ENCODE measurements around the gene USP54. TPM values are rescaled to one million over a fixed set of nuclear protein-coding genes. Genes with fewer than 3 reads are reported as not detected.
A peak's percentile ranks its signal among the peaks of the same experiment; 100 is the strongest.

The USP54 gene
- total and polyA plus RNA-seq, 2 of the 13 experiments (the other 11 are each of a cell fraction or from before 2014, with no cell fraction given) = 18.1 to 25.0 TPM

DNA sequence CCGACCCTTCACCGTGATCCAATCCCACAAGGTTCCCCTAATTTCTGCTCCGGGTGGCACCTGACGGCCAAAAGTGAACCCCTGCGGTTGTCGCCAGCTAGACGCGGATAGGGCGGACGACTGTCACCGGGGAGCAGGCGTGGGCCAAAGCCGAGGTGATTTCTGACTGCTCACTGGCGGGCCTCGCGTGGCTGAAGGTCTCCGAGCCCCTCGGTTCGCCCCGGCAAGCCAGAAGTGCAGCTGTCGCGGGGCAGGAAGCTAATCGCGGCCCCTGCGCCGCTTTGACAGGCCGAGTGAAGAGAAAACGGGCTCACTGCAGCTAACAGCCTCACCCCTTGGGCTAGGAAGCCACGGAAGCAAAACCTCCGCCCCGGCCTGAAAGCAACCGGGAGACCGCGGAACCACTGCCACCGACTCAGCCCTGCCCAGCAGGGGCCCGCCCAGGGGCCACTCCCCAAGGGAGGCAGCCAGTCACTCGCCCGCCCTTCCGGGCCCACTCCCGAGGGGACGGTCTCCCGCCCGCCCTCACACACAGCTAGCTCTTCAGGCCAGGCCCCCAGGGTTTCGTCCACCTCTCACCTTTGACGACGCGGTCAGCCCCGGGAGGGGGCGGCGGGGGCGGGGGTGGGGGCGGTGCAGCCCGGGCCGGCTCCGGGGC is 95.8 kb downstream of the USP54 start (continued):
- peak; percentile 32; the same call in 1 of the 2 replicates for TF ChIP-seq ZBTB38 (CRISPR knock-in tag; IDR thresholded peaks at IDR 0.05)
- peak; percentile 27; the same call in 1 of the 2 replicates for TF ChIP-seq ZNF124 (CRISPR knock-in tag; IDR thresholded peaks at IDR 0.05)
- TF ChIP-seq, protein P1, sequence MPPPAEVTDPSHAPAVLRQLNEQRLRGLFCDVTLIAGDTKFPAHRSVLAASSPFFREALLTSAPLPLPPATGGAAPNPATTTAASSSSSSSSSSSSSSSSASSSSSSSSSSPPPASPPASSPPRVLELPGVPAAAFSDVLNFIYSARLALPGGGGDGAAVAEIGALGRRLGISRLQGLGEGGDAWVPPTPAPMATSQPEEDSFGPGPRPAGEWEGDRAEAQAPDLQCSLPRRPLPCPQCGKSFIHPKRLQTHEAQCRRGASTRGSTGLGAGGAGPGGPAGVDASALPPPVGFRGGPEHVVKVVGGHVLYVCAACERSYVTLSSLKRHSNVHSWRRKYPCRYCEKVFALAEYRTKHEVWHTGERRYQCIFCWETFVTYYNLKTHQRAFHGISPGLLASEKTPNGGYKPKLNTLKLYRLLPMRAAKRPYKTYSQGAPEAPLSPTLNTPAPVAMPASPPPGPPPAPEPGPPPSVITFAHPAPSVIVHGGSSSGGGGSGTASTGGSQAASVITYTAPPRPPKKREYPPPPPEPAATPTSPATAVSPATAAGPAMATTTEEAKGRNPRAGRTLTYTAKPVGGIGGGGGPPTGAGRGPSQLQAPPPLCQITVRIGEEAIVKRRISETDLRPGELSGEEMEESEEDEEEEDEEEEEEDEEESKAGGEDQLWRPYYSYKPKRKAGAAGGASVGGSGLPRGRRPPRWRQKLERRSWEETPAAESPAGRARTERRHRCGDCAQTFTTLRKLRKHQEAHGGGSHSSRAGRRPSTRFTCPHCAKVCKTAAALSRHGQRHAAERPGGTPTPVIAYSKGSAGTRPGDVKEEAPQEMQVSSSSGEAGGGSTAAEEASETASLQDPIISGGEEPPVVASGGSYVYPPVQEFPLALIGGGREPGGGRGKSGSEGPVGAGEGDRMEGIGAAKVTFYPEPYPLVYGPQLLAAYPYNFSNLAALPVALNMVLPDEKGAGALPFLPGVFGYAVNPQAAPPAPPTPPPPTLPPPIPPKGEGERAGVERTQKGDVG (CRISPR knock-in tag; IDR thresholded peaks at IDR 0.05; ENCODE audit: borderline replicate concordance) = peak; percentile 65; the same call in 1 of the 2 replicates
- no peak for TF ChIP-seq ZBTB3 (CRISPR knock-in tag; IDR thresholded peaks at IDR 0.05; ENCODE audit: borderline replicate concordance, low read depth)
- peak; percentile 45; the same call in 1 of the 2 replicates for TF ChIP-seq KLF6 (CRISPR knock-in tag; IDR thresholded peaks at IDR 0.05)
- no peak for TF ChIP-seq SMARCC2 (IDR thresholded peaks at IDR 0.05)
- no peak for TF ChIP-seq WIZ (CRISPR knock-in tag; IDR thresholded peaks at IDR 0.05)
- peak; percentile 34; the same call in 1 of the 2 replicates for TF ChIP-seq PITX1 (CRISPR knock-in tag; IDR thresholded peaks at IDR 0.05)
- TF ChIP-seq ZFAT (CRISPR knock-in tag; conservative IDR thresholded peaks at IDR 0.05) = peak; percentile 61; the same call in 1 of the 2 replicates
- 0 out of 2 replicates have a peak, but pooled peaks have one; percentile 42 for TF ChIP-seq DNMT3B (CRISPR knock-in tag; conservative IDR thresholded peaks at IDR 0.05)
- no peak for TF ChIP-seq ZNF558 (CRISPR knock-in tag; IDR thresholded peaks at IDR 0.05; ENCODE audit: borderline replicate concordance)
- peak; percentile 77; the same call in 1 of the 2 replicates for TF ChIP-seq KMT2A (CRISPR knock-in tag; IDR thresholded peaks at IDR 0.05)
- 0 out of 2 replicates have a peak, but pooled peaks have one; percentile 48 for TF ChIP-seq TGIF2 (CRISPR knock-in tag; IDR thresholded peaks at IDR 0.05)
- TF ChIP-seq TEAD2 (CRISPR knock-in tag; IDR thresholded peaks at IDR 0.05) = 0 out of 2 replicates have a peak, but pooled peaks have one; percentile 69
- TF ChIP-seq ZMYM4 (CRISPR knock-in tag; IDR thresholded peaks at IDR 0.05) = peak; percentile 20; the same call in 1 of the 2 replicates
- TF ChIP-seq, protein P2, sequence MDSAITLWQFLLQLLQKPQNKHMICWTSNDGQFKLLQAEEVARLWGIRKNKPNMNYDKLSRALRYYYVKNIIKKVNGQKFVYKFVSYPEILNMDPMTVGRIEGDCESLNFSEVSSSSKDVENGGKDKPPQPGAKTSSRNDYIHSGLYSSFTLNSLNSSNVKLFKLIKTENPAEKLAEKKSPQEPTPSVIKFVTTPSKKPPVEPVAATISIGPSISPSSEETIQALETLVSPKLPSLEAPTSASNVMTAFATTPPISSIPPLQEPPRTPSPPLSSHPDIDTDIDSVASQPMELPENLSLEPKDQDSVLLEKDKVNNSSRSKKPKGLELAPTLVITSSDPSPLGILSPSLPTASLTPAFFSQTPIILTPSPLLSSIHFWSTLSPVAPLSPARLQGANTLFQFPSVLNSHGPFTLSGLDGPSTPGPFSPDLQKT (CRISPR knock-in tag; IDR thresholded peaks at IDR 0.05; ENCODE audit: borderline replicate concordance) = 0 out of 2 replicates have a peak, but pooled peaks have one; percentile 29
- TF ChIP-seq ZNF616 (CRISPR knock-in tag; IDR thresholded peaks at IDR 0.05; ENCODE audit: low read depth) = no peak
- no peak for TF ChIP-seq TSC22D2 (CRISPR knock-in tag; IDR thresholded peaks at IDR 0.05; ENCODE audit: borderline replicate concordance)
- TF ChIP-seq FOXJ3 (CRISPR knock-in tag; IDR thresholded peaks at IDR 0.05; ENCODE audit: borderline replicate concordance) = peak; percentile 41; the same call in 1 of the 2 replicates
- TF ChIP-seq GABPA (IDR thresholded peaks at IDR 0.05; ENCODE audit: low read depth, low read length) = no peak
- no peak; the same call in 1 of the 2 replicates for TF ChIP-seq GABPA (CRISPR knock-in tag; IDR thresholded peaks at IDR 0.05; ENCODE audit: low read depth)
- TF ChIP-seq, protein P3, sequence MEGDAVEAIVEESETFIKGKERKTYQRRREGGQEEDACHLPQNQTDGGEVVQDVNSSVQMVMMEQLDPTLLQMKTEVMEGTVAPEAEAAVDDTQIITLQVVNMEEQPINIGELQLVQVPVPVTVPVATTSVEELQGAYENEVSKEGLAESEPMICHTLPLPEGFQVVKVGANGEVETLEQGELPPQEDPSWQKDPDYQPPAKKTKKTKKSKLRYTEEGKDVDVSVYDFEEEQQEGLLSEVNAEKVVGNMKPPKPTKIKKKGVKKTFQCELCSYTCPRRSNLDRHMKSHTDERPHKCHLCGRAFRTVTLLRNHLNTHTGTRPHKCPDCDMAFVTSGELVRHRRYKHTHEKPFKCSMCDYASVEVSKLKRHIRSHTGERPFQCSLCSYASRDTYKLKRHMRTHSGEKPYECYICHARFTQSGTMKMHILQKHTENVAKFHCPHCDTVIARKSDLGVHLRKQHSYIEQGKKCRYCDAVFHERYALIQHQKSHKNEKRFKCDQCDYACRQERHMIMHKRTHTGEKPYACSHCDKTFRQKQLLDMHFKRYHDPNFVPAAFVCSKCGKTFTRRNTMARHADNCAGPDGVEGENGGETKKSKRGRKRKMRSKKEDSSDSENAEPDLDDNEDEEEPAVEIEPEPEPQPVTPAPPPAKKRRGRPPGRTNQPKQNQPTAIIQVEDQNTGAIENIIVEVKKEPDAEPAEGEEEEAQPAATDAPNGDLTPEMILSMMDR (CRISPR knock-in tag; IDR thresholded peaks at IDR 0.05) = no peak
- peak; percentile 82 for TF ChIP-seq TAF15 (IDR thresholded peaks at IDR 0.05; ENCODE audit: low read depth, low read length, poor library complexity, severe bottlenecking)
